GM18858 (cell line): Measurements from ENCODE around the gene REEP5.
"Not testable (repeated sequence)": the region's sequence is repeated elsewhere in the genome, so short reads cannot be mapped to it uniquely, and the experiment has no call there.

ENCODE experiments used
- ATAC-seq: cut with Tn5 transposase; IDR thresholded peaks from one replicate; pipeline ENCODE4 v1.9.1; 2021; ENCODE audit not compliant: unreplicated experiment

The REEP5 gene

GRCh38 chr5:112921833-112922817 lies at the start of gene REEP5:
Gene REEP5, minus strand, starts transcription at chr5:112922227. Its CDS starts 37 bp downstream, at chr5:112922190.
- peak; percentile 40 for ATAC-seq

- no peak for ATAC-seq
Measured at GRCh38 chr5:112971276-112971675, 49.2 kb upstream of the REEP5 start.

GRCh38 chr5:112968411-112969106 lies 46.5 kb upstream of the REEP5 start:
- ATAC-seq: no peak

- no peak for ATAC-seq
Measured at GRCh38 chr5:112967520-112968083, 45.6 kb upstream of the REEP5 start.

GRCh38 chr5:112965733-112966306 lies 43.8 kb upstream of the REEP5 start:
- ATAC-seq: no peak

GRCh38 chr5:112963374-112963733 lies 41.3 kb upstream of the REEP5 start:
- not testable (repeated sequence) for ATAC-seq

- no peak for ATAC-seq
Measured at GRCh38 chr5:112960863-112961504, 39.0 kb upstream of the REEP5 start.

- ATAC-seq: no peak
Measured at GRCh38 chr5:112960315-112960714, 38.3 kb upstream of the REEP5 start.

- ATAC-seq: not testable (repeated sequence)
Measured at GRCh38 chr5:112959872-112960271, 37.8 kb upstream of the REEP5 start.

GRCh38 chr5:112958093-112959088 lies 36.4 kb upstream of the REEP5 start:
- peak; percentile 91 for ATAC-seq

GRCh38 chr5:112957036-112957808 lies 35.2 kb upstream of the REEP5 start:
- ATAC-seq: no peak

- ATAC-seq: no peak
Measured at GRCh38 chr5:112956606-112957005, 34.6 kb upstream of the REEP5 start.

- ATAC-seq: peak; percentile 83
Measured at GRCh38 chr5:112951124-112951702, 29.2 kb upstream of the REEP5 start.

GRCh38 chr5:112948458-112948857 lies 26.4 kb upstream of the REEP5 start:
- no peak for ATAC-seq

- no peak for ATAC-seq
Measured at GRCh38 chr5:112940670-112941069, 18.6 kb upstream of the REEP5 start.

GRCh38 chr5:112938286-112938685 lies 16.3 kb upstream of the REEP5 start:
- no peak for ATAC-seq

- no peak for ATAC-seq
Measured at GRCh38 chr5:112935675-112936074, 13.6 kb upstream of the REEP5 start.

GRCh38 chr5:112934366-112934663 lies 12.3 kb upstream of the REEP5 start:
- no peak for ATAC-seq
